Activated T-cell treated with anti-CD3 and anti-CD28 coated beads for 1 hour (primary cell): ENCODE results near the gene PKNOX2.

ENCODE experiments used
- DNase-seq: peaks from one replicate; pipeline ENCODE4 v3.0.0-alpha.2; 2020; ENCODE audit warnings: low read depth

PKNOX2 gene

DNA sequence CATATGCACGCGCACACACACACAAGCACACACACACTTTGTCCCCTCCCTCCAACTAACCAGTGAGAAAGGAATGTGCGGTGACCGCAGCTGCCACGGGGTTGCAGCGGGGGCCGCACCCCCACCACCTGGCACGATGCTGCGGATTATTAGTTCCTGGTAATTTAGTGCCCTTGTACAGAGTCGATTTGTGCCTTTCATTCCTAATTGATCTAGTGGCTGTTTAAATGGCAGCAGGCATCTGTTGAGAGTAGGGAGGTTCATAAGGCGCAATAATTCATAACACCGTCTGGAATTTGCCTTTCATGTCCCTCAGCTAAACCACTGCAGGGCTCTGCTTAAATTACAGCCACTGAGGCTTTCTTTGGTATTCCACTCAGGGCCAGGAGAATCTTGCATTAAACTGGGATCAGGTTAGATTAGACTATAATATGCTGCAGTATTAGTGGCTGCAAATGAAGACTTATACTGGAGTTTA lies 217.8 kb downstream of the PKNOX2 start:
- DNase-seq = no peak

DNA sequence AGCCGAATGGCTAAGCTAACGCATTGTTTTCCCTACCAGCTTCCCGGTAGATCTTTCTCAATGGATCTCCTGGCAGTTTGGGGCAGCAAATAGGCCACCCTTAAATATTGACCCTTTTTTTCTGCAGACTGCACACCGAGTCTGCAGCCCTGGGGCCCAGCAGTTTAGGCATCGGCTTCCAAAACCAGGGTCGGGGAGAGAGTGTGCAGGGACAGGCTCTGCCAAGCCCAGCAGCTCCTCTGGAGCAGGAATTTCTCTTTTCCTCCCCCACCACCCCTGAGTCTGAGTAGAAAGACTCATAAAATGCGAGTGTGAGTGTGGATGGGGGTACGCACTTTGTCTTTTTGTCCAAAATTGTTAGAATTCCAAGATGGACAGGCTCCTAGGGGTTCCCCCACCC lies 218.3 kb downstream of the PKNOX2 start:
- DNase-seq = no peak

DNA sequence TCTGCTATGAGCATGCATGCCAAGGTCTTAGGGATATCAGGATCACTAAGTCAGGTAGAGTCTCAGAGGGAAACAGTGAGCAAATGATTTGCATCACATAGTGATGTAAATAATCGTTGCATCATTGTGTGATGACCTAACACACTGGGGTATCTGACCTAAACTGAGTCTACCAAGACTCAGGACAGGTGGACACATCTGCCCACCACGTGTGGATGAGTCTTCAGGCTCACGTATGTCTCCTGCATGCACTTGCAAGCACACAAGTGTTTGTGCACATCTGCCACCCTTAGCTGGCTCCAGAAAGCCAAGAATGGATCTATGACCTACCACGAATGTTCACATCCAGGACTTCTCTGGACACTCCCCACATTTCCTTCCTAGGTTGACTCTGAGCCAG lies 220.3 kb downstream of the PKNOX2 start:
- DNase-seq = no peak

DNA sequence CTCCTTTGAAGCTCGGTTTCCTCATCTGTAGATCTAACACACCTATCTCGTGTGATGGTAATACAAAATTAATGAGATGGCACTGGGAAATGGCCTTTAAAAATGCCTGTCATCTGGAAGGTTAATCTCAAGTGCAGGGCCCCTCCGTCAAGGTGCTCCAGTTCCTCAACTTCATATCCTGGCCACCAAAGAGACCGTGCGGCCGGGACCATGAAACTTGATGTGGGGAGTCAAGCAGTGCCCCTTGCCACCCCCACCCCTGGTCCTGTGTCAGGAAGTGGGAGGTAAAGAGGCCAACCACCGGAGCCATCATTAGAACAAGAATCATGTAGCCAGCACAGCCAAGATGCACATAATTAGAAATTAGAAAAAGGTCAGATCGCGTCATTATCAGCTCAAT lies 223.3 kb downstream of the PKNOX2 start:
- no peak for DNase-seq

DNA sequence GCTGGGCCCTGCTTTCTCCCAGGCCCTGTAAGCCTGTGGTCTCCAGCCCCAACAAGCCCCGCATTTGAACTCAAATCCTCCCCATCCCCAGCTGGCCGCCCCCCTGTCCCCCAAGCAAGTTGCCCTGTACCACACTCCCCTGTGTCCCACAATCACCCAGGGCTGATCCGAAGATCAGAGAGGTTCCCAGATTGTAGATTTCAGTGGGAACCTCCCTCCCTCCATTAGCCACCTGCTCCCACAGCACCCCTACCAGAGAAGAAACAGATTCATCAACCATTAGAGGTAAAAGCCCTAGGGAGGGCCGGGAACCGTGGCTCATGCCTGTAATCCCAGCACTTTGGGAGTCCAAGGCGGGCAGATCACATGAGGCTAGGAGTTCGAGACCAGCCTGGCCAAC lies 224.1 kb downstream of the PKNOX2 start:
- DNase-seq = no peak

DNA sequence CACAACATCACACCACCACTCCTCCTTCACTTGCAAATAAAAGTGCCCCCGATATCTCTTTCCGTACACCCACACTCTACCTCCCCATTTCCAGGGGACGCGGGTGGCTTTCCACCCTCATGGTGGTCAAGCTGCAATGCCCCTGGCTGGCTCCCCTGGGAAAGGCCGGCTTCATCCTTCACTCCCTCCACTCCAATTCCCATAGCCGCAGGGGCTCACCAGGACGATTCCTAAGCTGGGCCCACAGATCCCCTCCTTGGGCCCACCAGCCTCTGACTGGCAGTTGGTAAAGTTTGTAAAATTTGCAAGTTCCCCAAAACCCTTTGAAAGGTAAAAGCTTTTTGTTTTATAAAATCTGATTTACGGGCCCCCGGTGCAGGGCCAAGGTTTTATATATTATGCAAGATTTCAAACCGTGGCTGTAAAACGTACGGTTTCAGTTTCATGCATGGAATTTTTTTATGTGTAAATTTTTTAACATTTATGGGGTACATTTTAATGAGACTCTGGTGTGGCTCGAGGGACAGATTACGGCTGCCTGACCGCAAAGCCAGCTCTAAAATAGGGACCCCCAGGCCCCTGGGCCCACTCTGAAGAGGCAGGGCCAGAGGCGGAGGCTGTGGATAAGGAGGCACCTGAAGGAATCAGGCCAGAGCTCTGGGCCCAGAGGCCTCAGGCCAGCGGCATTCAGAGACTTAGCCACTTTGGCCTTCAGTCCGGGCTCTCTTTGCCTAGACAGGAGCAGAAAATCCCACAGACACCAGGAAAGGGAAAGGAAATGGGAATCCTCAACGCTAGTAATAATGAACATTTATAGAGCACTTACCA lies 225.0 kb downstream of the PKNOX2 start:
- DNase-seq = no peak

DNA sequence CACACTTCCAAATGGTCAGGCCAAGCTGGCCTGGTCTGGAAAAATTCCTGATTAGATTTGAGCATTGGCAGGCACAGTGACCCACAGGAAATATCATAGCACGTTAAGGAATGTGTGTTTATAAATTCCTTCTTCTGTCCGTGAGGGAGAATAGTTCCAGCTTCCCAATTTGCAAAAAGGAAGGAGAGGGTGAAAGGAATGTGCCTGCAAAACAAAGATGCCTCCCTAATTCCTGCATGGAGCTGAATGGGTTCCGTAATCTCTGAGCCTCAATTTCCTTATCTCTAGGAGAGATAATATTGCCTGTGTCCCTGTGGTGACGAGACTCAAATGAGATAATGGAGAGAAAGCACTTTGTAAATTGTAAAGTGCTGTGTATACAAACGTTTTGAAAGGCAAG lies 226.4 kb downstream of the PKNOX2 start:
- DNase-seq = no peak

DNA sequence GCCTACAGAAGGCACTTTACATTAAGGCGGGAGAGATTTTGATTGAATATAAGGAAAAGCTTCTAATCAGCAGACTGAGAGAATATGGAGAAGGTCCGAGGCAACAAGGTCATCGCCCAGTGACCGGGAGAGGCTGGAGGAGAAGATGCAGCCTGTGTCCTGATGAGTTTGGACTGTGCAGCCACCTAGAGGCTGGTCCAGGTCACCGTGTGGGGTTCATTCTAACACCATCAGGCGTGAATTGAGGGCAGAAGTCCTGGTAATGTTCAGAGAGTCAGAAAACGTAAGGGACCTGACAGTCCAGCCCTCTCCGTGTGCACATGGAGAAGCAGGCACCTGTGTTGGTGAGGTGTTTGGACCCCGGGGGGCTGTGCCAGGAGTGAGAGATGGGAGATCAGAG lies 228.8 kb downstream of the PKNOX2 start:
- no peak for DNase-seq

DNA sequence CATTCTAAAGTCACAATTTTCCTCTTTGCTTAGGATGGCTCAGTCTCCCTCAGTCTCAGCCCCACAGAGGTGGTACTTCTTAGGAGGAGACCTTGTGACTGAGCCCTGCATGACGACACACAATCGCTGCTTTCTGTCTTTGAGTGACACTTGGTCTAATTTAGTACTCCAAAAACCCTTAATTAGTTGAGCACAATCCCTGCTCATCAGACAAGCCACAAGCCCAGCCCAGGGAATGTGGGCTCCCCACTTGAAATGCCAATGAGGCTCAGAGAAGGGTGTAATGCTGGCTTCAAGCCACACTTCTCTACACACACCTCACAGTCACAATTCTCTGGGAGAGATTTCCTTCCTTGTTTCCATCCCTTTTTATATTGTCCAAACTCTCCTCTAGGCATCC lies 229.7 kb downstream of the PKNOX2 start:
- DNase-seq = no peak

DNA sequence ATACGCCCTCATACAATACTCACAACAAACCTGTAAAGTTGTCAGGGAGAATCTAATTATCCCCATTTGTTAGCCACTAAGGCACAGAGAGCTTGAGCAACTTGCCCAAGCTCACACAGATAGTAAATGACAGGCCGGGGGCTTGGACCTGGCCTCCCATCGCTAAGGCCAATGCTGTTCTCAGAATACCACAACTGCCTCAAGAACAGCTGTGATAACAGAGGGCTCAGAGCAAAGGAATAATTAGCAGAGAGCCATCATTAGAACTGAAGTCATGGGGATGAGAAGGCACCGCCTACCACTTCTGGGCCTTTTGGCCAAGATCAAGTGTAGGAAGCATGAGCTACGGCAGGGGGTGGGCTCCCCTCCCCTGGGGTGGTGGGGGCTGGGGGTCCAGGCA lies 232.9 kb downstream of the PKNOX2 start:
- no peak for DNase-seq

DNA sequence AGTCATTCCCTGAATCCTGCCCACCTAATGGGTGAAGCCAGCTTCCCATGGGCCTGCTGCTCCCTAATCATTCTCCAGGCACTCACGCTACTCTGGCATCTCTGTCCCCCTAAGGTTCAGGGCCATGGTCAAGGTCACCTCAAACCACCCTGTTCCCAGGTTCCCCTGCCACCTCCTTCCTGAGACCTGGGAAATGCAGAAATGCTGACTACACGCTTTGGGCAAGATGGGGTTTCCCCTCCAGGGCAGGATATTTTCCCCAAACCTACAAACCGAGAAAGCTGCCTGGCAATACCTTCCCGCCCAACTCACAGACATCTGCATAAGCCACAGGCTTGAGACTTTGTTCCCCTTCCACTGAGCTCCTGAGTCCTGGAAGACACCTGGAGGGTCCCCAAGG lies 233.9 kb downstream of the PKNOX2 start:
- no peak for DNase-seq

DNA sequence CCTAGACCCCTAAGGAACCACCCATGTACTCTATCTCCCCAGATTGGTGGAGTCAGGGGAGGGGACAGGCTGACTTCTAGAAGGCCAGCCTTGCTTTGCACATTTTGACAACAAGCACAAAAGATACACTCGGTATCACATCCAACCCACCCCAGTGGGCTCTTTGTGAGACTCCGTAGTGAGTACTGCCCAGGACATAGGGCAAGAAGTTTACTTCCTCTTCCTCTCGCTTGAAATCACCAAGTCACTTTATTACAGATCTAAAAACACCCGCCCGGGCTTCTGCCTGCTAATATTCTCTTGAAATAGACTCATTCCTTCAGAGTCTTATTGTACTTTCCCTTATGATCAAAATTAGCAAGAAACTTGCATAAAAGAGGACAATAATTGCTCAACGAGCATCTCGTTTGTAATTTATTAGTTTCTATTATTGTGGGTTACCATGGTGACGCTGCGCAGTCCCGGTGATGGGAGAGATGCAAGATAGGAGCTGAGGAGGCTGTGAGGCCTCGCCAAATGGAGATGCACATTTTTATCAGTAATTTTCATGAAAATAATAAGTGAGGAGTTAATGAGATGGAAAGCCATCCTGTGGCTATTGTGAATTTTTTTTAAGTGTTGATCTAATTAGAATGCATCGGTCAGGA lies 234.6 kb downstream of the PKNOX2 start:
- no peak for DNase-seq

DNA sequence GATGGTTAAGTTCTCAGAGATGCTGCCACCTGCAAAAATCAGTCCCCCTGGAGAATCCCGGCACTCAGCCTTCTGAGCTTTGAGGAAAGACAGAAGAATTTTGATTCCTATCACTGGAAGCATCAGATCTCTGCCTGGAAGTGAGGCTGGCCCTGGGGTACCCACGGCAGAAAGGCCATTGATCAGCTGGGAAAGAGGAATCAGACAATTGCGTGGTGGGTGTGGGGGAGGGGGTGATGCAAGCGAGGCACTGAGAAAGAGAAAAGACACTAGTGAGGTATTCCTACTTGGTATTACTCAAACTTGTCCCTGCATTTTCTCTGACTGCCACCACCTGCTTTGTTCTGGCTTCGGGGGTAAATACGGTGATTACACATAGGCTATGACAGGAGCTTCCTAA lies 235.4 kb downstream of the PKNOX2 start:
- no peak for DNase-seq

DNA sequence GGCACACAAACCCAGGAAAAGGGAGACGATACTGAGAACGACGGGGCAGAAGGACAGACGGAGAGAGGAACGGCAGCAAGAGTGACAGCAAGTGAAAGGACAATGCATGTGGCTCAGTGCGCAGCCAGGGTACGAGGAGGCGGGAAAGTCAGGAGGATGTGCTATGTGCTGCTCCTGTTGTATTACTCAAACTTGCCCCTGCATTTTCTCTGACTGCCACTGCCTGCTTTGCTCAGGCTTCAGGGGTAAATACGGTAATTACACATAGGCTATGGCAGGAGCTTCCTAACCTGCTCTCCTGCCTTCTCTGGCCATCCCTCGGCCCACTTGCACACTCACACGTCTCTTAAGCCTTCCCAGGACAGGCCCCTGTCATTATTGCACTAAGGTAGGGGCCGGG lies 236.7 kb downstream of the PKNOX2 start:
- DNase-seq = no peak

DNA sequence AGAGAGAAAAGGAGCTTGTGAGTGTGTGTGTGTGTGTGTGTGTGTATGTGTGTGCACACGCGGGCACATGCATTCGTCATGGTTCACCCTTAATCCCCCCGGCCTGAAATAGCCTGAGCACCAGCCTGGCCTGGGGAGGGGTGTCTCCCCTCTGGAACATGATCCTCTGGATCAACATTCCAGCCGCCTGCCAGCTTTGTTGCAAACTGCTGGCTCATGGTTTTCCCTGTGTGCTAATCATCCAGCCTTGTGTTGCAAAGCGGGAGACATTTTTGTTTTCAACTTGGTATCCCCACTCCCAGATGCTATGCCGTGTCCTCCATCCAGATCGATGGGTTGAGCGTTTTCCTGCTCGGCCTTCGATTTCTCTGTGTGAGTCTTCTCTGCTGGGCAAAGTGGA lies 237.2 kb downstream of the PKNOX2 start:
- DNase-seq = no peak

DNA sequence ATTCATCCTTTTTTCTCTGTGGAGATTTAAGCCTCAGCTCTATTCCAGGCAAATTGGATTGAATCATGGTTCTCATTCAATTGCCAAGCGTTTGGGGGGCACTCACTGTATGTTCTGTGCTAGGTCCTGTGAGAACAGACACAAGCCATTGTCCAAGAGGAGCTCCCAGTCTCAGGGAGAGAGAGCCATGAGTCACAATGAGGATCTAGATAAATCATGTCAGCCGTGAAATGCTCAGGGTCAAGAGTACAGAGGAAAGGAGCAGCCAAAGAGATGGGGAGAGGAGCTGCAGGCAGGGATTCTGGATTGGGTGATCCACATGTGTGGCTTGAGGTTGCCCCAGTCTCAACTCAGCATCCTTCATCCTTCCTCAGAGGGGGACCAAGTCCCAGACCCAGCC lies 237.9 kb downstream of the PKNOX2 start:
- DNase-seq = no peak

DNA sequence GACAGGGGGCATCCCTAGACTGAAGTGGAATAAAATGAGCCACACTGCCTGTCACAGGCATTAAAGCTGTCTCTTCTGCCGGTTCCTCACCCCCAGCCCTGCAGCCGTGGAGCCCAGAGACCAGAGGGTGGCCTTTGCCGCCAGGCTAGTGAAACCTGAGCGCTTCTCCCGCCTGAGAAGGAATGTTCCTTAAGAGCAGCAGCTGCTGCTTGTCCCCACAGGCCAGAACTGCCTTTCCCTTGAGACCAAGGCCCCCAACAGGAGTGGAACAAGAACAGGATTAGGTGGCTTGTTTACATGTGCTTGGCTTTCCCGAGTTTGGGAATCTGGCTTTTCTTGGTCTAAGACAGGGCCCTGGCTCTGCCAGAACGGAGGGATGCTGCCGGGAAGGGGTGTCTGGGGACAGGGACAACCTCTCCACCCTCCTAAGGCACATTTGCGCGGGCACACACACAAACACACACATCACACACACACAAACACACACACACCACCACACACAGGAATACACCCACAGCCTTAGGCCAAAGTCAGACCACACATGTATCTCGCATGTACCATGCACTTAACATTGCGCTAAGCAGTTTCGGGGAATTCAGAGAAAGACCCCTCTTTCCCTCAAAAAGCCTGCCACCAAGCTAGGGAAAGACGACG lies 239.7 kb downstream of the PKNOX2 start:
- DNase-seq = no peak

DNA sequence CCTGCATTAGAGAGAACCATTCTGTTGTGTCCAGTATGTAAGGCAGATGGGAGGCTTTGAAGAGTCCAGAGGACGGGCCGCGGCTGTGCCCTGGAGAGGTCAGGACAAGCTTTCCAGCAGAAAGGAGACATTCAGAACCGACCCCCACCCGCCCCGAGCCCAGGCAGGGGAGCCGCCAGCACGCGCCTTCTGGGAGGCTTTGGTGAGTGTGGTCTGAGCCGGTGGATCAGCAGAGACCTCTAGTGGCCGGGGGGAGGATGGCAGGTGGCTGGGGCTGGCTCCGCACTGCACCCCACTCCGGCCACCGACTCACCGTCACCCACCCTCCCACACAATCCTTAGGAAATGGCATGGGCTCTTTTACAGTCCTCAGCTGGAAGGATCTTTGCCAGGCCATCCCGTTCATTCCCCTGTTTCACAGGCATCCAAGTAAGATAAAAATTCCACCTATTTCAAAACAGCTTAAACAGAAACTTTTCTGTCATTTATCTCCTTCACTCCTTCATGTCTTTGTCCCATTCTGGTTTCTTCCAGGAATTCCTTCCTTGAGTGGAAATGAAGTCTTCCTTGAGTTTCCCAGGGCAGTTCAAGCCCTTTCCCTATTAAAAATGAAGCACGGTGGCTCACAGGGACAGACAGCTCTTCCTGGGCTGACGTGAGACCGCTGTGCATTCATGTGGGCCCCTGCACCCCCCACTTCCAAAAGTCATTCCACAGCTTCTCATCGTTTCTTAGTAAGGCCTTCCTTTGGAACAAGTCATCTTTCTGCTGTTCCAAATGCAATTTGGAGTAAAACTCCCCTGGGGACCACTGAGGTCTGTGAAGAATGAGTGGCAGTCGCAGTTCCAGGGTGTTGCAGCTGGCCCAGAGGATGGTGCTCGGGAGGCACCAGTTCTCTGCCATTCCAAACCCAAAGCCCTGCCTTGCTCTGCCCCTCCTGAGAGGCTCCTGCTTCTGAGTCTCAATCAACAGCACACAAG lies 240.6 kb downstream of the PKNOX2 start:
- peak; percentile 57 for DNase-seq

DNA sequence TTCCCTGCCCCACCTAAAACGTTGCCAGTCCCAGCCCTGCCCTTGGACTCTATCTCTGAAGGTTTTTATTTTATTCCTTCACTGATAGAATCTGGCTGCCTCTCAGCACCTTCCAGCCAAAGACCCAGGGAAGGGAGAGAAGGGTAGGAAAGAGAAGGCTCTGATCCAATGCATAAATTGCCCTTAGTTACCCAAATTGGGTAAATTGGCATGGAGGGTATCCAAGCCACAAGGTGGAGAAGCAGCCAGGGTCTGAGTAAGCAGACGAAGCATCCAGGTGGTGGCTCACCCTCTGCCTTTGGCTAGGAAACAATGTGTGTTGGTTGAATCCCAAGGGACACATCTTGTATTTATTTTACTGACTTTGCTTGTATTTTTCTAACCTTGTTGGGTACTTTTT lies 242.5 kb downstream of the PKNOX2 start:
- no peak for DNase-seq

DNA sequence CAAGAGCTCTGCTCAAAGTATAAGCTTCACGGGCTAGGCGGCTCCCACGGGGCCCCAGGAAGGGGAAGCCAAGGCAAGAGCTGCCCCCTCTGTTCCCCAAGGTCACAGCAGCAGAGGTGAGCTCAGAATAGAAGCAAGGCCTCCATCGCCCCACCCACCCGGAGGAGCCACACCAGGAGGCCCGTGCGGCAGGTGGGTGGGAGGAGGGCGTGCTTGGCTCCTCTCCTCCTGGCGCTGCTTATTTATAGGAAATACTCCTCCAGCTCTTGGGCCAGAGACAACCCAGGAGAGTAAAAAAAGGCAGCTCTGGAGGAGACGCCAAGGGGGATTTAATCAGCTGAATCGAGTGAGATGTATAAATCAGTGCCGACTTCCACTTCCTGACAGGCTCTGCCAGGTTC lies 243.8 kb downstream of the PKNOX2 start:
- DNase-seq = no peak

DNA sequence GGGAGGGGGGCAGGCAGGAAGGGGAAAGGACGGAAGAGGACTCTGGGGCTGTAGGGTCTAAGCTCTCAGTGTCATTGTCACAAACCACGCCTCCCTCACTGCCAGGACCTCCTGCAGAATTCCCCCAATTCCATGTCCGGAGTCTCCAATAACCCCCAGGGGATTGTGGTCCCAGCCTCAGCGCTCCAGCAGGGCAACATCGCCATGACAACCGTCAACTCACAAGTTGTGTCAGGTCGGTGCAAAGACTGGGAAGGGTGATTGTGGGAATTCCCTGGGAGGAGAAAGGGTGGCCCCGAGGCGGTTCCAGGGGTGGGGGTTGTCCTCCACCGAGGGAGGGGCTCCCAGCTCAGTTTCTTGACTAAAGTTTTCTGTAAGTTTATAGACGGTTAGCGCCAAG lies 245.5 kb downstream of the PKNOX2 start:
- no peak for DNase-seq

DNA sequence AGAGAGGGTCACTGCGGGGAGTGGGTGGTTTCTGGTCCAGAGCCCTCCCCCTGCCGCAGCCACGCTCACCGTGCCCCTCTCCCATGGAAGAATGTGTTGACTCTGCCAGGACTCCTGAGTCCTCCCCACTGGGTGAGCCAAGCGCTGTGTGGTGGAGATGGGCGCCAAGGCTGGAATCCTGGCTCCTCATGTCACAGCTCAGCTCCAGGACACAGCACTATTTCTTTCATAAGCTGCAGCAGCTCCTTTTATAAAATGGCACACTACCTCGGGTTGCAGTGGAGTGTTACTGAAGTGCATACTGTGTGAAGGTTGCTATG lies 247.6 kb downstream of the PKNOX2 start:
- DNase-seq = no peak
